Spleen (tissue), 7 donors: Measurements from ENCODE around the gene MYH10.

Experiments
- CTCF ChIP-seq, 11 experiments: fragments of 200-600 bp in 7 of 11; fragments of 450-650 bp in 4 of 11; sonication (generic) in 4 of 11; IDR thresholded peaks in 8 of 11; conservative IDR thresholded peaks in 3 of 11; 1 replicate in 7 of 11; 2 replicates in 4 of 11; pipeline versions ENCODE4 v1.4.0 to v1.8.0; 2016 to 2021; ENCODE audit warnings: antibody characterized with exemption in 11 of 11, inconsistent platforms in 4 of 11, mild to moderate bottlenecking in 1 of 11
- POLR2A ChIP-seq, 3 donors: fragments of 450-650 bp; IDR thresholded peaks; one replicate each; pipeline ENCODE4 v1.5.1; 2017; ENCODE audit warnings: antibody characterized with exemption in 3 of 3, mild to moderate bottlenecking in 1 of 3
- POLR2AphosphoS5 ChIP-seq, 3 donors: sonication (generic); formaldehyde crosslinking; IDR thresholded peaks; one replicate each; pipeline ENCODE4 v1.5.1; 2017; ENCODE audit warnings: antibody characterized with exemption in 3 of 3
- donor health status: DM: no; HTN: no; CAD: no; lungs with moderate emphysema.
- donor health status: DM: no; HTN: no; CAD: no.
- donor health status: DM: no; HTN: no; CAD: no.

GRCh38 chr17:8608001-8608400 is 22.5 kb downstream of the MYH10 start:
- TF ChIP-seq CTCF (IDR thresholded peaks at IDR 0.05 in 8 of 11, conservative IDR thresholded peaks at IDR 0.05 in 3 of 11) (no peak), POLR2AphosphoS5 (IDR thresholded peaks at IDR 0.05) (no peak), POLR2A (IDR thresholded peaks at IDR 0.05) (no peak)
